RWPE2 (cell line): ENCODE results near the gene SPDL1.

ENCODE experiments used
- ATAC-seq: fragments of 200-7000 bp; cut with Tn5 transposase; 3 replicates; pipeline ENCODE4 v1.9.1; 2021; ENCODE audit warnings: low read depth
- DNase-seq: peaks from one replicate; pipeline ENCODE4 v3.0.0-alpha.2; 2020; ENCODE audit warnings: low spot score
- H3K27ac ChIP-seq: fragments of 450-650 bp; 2 replicates; pipeline ENCODE4 v1.5.1; 2017; ENCODE audit warnings: mild to moderate bottlenecking; ENCODE audit not compliant: poor library complexity, severe bottlenecking
- H3K27me3 ChIP-seq: fragments of 250-450 bp; sonication (Bioruptor Pico); 2 replicates; pipeline ENCODE4 v1.5.1; 2021; ENCODE audit warnings: mild to moderate bottlenecking, moderate library complexity; ENCODE audit not compliant: insufficient read depth, poor library complexity, severe bottlenecking
- H3K36me3 ChIP-seq: fragments of 250-450 bp; sonication (Bioruptor Pico); 2 replicates; pipeline ENCODE4 v1.5.1; 2020; ENCODE audit warnings: low read depth, mild to moderate bottlenecking, moderate library complexity
- H3K4me1 ChIP-seq: fragments of 250-450 bp; sonication (Bioruptor Pico); 2 replicates; pipeline ENCODE4 v1.5.1; 2021; ENCODE audit warnings: mild to moderate bottlenecking, moderate library complexity; ENCODE audit not compliant: insufficient read depth, poor library complexity, severe bottlenecking
- H3K4me3 ChIP-seq: fragments of 250-450 bp; sonication (Bioruptor Pico); 2 replicates; pipeline ENCODE4 v1.5.1; 2021; ENCODE audit warnings: mild to moderate bottlenecking, moderate library complexity; ENCODE audit not compliant: severe bottlenecking
- H3K9me3 ChIP-seq: fragments of 250-450 bp; sonication (Bioruptor Pico); 2 replicates; pipeline ENCODE4 v1.5.1; 2021; ENCODE audit warnings: mild to moderate bottlenecking, moderate library complexity; ENCODE audit not compliant: severe bottlenecking
- CTCF ChIP-seq: fragments of 450-650 bp; IDR thresholded peaks from one replicate; pipeline ENCODE4 v1.5.1; 2017; ENCODE audit warnings: mild to moderate bottlenecking, moderate library complexity; ENCODE audit not compliant: poor library complexity, severe bottlenecking

Gene SPDL1

DNA sequence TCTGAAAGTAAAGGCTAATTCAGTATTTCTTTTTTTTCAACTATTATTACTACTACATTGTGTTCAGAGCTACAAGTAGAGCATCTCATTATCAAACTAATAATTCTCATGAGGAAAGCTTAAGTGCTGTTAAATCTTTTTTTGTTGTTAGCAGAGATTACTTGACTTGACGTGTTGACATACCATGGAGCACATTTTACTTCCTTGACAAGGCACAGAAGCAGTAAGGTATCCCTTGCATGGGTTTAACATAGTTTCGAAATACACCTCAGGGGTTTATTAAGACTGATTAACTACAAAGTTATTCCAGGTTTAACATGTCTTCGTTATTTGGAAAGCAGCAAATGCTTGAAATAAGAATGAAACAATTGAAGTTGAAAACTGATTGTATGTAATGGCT lies 7.0 kb downstream of the SPDL1 start:
- peaks cover 94% of the 10 kb centered on the region for H3K36me3 ChIP-seq
- peak overlapping the region; percentile 59 for H3K27ac ChIP-seq
- H3K4me3 ChIP-seq, result no peak overlapping the region
- H3K27me3 ChIP-seq, result no peaks in the 10 kb centered on the region
- ATAC-seq, result peak; percentile 22; the same call in 1 of the 3 replicates
- peaks cover 38% of the 10 kb centered on the region for H3K4me1 ChIP-seq
- TF ChIP-seq CTCF, result no peak
- no peak for DNase-seq
- no peaks in the 10 kb centered on the region for H3K9me3 ChIP-seq

DNA sequence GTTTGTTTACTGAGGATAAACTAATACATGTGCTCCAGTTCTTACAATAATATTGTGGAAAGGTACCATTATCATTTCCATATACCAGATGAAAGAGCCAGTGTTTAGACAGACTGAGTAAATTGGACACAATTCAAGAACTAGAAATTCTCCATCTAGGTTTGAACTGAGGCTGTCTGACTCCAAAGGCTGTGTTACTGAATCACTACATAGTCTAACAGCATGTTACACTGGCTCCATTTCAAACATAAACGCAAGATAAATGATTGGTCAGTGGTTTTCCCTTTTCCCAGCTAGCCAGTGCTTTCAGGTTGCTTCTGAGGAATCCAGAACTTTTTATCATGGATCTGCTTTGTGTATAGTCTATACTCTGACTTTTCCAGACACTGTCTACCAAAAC lies 8.1 kb downstream of the SPDL1 start:
- Histone ChIP-seq H3K27me3 (no peaks in the 10 kb centered on the region), H3K36me3 (peaks cover 98% of the 10 kb centered on the region), H3K4me1 (peaks cover 38% of the 10 kb centered on the region), H3K9me3 (no peaks in the 10 kb centered on the region), H3K4me3 (no peak overlapping the region), H3K27ac (peak overlapping the region; percentile 59)
- no peak for TF ChIP-seq CTCF
- no peak for ATAC-seq
- DNase-seq, result no peak

DNA sequence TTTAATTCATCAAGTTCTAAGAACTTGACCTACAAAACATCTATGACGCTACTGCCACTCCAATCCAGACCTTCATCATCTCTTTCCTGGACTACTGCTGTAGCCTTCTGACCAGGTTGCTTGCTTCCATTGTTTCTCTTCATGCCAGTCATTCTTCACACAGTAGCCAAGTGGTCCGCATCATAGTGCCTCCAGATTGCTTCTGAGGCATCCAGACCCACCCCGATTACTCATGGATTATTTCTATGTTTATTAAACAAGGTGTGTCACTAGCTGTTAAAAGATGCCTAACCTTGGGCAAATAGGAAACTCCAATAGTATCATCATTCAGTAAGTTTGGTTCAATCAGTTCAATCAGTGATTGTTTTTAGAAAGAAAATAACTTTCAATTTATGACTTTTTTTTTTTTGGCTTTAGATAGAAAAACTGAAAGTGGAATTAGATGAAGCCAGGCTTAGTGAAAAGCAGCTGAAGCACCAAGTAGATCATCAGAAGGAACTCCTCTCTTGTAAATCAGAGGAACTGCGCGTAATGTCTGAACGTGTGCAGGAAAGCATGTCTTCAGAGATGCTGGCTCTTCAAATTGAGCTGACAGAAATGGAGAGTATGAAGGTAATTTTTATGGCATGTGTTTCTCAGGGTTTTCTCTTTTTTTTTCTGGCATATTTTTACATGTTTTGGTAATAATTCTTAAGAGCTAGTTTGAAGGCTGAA lies 9.5 kb downstream of the SPDL1 start:
- Histone ChIP-seq H3K27me3 (no peaks in the 10 kb centered on the region), H3K4me1 (peaks cover 33% of the 10 kb centered on the region), H3K36me3 (peaks cover 100% of the 10 kb centered on the region), H3K4me3 (no peak overlapping the region), H3K27ac (peak overlapping the region; percentile 59), H3K9me3 (no peaks in the 10 kb centered on the region)
- TF ChIP-seq CTCF, result no peak
- ATAC-seq (peak; percentile 98), DNase-seq (peak; percentile 70)

GRCh38 chr5:169595172-169595820 lies 11.7 kb downstream of the SPDL1 start:
- DNase-seq (no peak), ATAC-seq (no peak)
- Histone ChIP-seq H3K27me3 (no peaks in the 10 kb centered on the region), H3K36me3 (peaks cover 100% of the 10 kb centered on the region), H3K4me1 (peaks cover 29% of the 10 kb centered on the region), H3K4me3 (no peak overlapping the region), H3K27ac (no peak overlapping the region), H3K9me3 (no peaks in the 10 kb centered on the region)
- TF ChIP-seq CTCF, result no peak

GRCh38 chr5:169599451-169599850 lies 15.9 kb downstream of the SPDL1 start:
- Histone ChIP-seq H3K4me3 (no peak overlapping the region), H3K27ac (no peak overlapping the region), H3K4me1 (no peaks in the 10 kb centered on the region), H3K27me3 (no peaks in the 10 kb centered on the region), H3K9me3 (no peaks in the 10 kb centered on the region), H3K36me3 (peaks cover 100% of the 10 kb centered on the region)
- ATAC-seq (no peak), DNase-seq (no peak)
- TF ChIP-seq CTCF, result no peak
